ENCODE results near the gene SPATS2L. TPM values are rescaled to one million over a fixed set of nuclear protein-coding genes. Genes with fewer than 3 reads are reported as not detected.

The SPATS2L gene
- total RNA-seq, 1 experiment from 2014 or later = 47.3 TPM

GRCh38 chr2:200364620-200365019 is 58.1 kb downstream of the SPATS2L start:
- H3K27me3 Mint-ChIP-seq (ENCODE audit: low read depth) = no peaks in the 10 kb centered on the region
- peaks cover 59 to 63% of the 10 kb centered on the region in 2 experiments for H3K4me1 Mint-ChIP-seq
- Histone ChIP-seq H3K9me3 (ENCODE audit: control insufficient read depth, low read depth, low read length) (no peaks in the 10 kb centered on the region), H3K9ac (ENCODE audit: extremely low read depth, insufficient read length, low read length) (no peak overlapping the region), H3T11ph (ENCODE audit: low read length) (no peak overlapping the region), H3K4me2 (ENCODE audit: insufficient read depth, insufficient read length, low read length) (no peak overlapping the region), H3K79me2 (ENCODE audit: insufficient read depth, low read length) (peaks cover 19% of the 10 kb centered on the region; the same call in 1 of the 2 replicates), H3K27me3 (ENCODE audit: insufficient read depth, low read length) (no peaks in the 10 kb centered on the region), H3K4me1 (ENCODE audit: insufficient read depth, low read length) (peaks cover 21% of the 10 kb centered on the region), H2AFZ (ENCODE audit: low read length) (no peak overlapping the region), H2BK12ac (ENCODE audit: insufficient read length, low read depth, low read length) (no peak overlapping the region), H3K23ac (ENCODE audit: insufficient read length, low read depth, low read length) (no peak overlapping the region), H3K14ac (ENCODE audit: insufficient read depth, low read length) (no peak overlapping the region), H4K20me1 (ENCODE audit: control insufficient read depth, insufficient read depth, insufficient read length) (no peaks in the 10 kb centered on the region), H2BK20ac (ENCODE audit: low read depth, low read length, poor library complexity, severe bottlenecking) (no peak overlapping the region), H3K18ac (ENCODE audit: insufficient read length, low read depth, low read length) (no peak overlapping the region), H2BK5ac (ENCODE audit: insufficient read length, low read length) (no peak overlapping the region), H3K27ac (ENCODE audit: insufficient read length, low read depth, low read length) (no peak overlapping the region), H2BK120ac (ENCODE audit: low read depth, low read length, poor library complexity, severe bottlenecking) (no peak overlapping the region), H2AK5ac (ENCODE audit: insufficient read length, low read length) (no peak overlapping the region), H3K56ac (ENCODE audit: insufficient read length, low read depth, low read length) (no peak overlapping the region), H3K23me2 (ENCODE audit: insufficient read length, low read depth, low read length, poor library complexity, severe bottlenecking) (no peaks in the 10 kb centered on the region), H4K5ac (ENCODE audit: insufficient read length, low read depth, low read length) (no peak overlapping the region), H3K79me1 (ENCODE audit: insufficient read depth, low read depth, low read length, poor library complexity, severe bottlenecking) (peaks cover 5% of the 10 kb centered on the region), H2BK15ac (ENCODE audit: low read depth, low read length) (no peak overlapping the region), H4K91ac (ENCODE audit: insufficient read length, low read depth, low read length) (no peak overlapping the region), H3K4ac (ENCODE audit: low read depth, low read length) (no peak overlapping the region), H4K8ac (replicated peaks; ENCODE audit: insufficient read length, low read depth, low read length) (no peak overlapping the region)
- TF ChIP-seq CTCF (conservative IDR thresholded peaks at IDR 0.05) = no peak
- H3K36me3 Mint-ChIP-seq (ENCODE audit: insufficient read depth in 1 of 3, low read depth in 3 of 3) = no peaks in the 10 kb centered on the region; a peak in 1 of 7 replicates
- no peak overlapping the region for H3K4me3 Mint-ChIP-seq
- H3K9me3 Mint-ChIP-seq = no peaks in the 10 kb centered on the region
- no CpG with 5 or more reads among the region's 3 CpGs for WGBS (ENCODE audit: extremely low coverage, insufficient read length, low lambda C conversion rate)
- H3K27ac Mint-ChIP-seq = peak overlapping the region in 1 of 3 experiments; percentile 53; a peak in 3 of 7 replicates
- no peak for DNase-seq
